K562 treated with DMSO at 1 percent for 12 hours (cell line): ENCODE measurements around the gene PITRM1. TPM values are rescaled to one million over a fixed set of nuclear protein-coding genes. Genes with fewer than 3 reads are reported as not detected.

Experiments used
- total RNA-seq: library from RNA; unstranded; fragments of 300-600 nt; gene quantifications from 2 replicates; pipeline ENCODE4 v1.2.3, GENCODE V29; 2022; ENCODE audit not compliant: insufficient read depth

PITRM1 gene, protein sequence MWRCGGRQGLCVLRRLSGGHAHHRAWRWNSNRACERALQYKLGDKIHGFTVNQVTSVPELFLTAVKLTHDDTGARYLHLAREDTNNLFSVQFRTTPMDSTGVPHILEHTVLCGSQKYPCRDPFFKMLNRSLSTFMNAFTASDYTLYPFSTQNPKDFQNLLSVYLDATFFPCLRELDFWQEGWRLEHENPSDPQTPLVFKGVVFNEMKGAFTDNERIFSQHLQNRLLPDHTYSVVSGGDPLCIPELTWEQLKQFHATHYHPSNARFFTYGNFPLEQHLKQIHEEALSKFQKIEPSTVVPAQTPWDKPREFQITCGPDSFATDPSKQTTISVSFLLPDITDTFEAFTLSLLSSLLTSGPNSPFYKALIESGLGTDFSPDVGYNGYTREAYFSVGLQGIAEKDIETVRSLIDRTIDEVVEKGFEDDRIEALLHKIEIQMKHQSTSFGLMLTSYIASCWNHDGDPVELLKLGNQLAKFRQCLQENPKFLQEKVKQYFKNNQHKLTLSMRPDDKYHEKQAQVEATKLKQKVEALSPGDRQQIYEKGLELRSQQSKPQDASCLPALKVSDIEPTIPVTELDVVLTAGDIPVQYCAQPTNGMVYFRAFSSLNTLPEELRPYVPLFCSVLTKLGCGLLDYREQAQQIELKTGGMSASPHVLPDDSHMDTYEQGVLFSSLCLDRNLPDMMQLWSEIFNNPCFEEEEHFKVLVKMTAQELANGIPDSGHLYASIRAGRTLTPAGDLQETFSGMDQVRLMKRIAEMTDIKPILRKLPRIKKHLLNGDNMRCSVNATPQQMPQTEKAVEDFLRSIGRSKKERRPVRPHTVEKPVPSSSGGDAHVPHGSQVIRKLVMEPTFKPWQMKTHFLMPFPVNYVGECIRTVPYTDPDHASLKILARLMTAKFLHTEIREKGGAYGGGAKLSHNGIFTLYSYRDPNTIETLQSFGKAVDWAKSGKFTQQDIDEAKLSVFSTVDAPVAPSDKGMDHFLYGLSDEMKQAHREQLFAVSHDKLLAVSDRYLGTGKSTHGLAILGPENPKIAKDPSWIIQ
- total RNA-seq: 26.4 and 55.4 TPM in 2 replicates

DNA sequence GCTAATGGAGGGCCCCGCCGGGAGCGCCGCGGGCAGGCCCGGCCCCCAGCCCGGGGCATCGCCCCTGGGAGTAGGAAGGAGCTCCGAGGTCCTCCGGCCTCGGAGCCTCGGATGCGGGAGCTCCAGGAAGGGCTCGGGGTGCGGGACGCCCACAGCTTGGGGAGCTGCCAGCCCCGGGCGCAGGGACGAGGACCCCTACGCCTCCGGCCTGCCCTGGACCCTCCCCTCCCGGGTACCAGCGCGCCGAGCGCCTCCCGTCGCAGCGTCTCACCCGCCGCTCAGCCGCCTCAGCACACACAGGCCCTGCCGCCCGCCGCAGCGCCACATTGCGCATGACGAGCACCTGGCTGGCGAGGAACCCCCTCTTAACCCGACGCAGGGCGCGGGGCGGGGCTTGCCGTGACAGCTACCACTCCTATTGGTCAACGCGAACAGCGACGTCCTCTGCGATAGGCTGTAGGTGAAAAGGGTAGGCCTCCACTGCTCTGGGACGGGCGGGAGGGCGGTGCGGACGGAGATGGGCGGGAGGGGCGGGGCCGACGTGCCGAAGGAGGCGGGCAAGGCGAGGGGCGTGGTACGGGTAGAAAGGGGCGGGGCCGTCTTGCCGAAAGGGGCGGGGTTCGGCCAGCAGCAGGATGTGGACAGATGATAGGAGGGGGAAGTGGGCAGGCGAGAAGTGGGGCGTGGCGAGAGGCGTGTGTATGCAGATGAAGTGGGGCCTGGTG lies at the start of gene PITRM1:
TSS of gene PITRM1 (minus strand) at position 337 of the 725 bp plus-strand sequence. CDS start at position 327, 10 bp downstream.

Other genes starting within 250 kb of the PITRM1 start
- gene PFKP, start 105.2 kb downstream of the PITRM1 start, total RNA-seq: 55.0 and 71.0 TPM in 2 replicates